GM21786 (cell line): Measurements from ENCODE around the gene ZNF300.
"Not testable (repeated sequence)": the region's sequence is repeated elsewhere in the genome, so short reads cannot be mapped to it uniquely, and the experiment has no call there.

ENCODE experiments used
- ATAC-seq: cut with Tn5 transposase; IDR thresholded peaks from one replicate; pipeline ENCODE4 v1.9.1; 2021; ENCODE audit not compliant: unreplicated experiment

ZNF300 gene

GRCh38 chr5:150846308-150846653 lies 58.5 kb downstream of the ZNF300 start, which contains the start of gene IRGM:
IRGM (plus strand) TSS chr5:150846521; CDS start chr5:150848124, 1,603 bp downstream.
- not testable (repeated sequence) for ATAC-seq

DNA sequence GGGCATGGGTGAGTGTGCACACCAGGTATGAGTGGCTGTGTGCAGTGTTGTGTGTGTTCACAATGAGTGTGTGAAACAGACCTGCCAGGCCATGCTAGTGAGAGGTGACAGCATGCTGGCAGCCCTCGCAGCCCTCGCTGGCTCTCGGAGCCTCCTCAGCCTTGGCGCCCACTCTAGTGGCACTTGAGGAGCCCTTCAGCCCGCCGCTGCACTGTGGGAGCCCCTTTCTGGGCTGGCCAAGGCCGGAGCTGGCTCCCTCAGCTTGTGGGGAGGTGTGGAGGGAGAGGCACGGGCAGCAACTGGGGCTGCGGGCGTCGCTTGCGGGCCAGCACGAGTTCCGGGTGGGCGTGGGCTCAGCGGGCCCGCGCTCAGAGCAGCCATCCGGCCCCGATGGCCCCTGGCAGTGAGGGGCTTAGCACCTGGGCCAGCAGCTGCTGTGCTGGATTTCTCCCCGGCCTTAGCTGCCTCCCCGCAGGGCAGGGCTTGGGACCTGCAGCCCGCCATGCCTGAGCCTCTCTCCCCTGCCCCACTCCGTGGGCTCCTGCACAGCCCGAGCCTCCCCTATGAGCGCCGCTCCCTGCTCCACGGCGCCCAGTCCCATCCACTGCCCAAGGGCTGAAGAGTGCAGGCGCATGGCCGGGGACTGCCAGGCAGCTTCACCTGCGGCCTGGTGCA lies 59.5 kb downstream of the ZNF300 start:
- not testable (repeated sequence) for ATAC-seq
